Activated T-helper 1 cell treated with anti-CD3 and anti-CD28 coated beads, Interleukin-2, amount 50 U/mL, for 16 hours (primary cell): ENCODE data around the gene ANKRD50.

Source experiments
- DNase-seq, 2 donors: peaks; one replicate each; pipeline ENCODE4 v3.0.0-alpha.2; 2020; ENCODE audit warnings: low read depth in 1 of 2, low spot score in 1 of 2

Gene ANKRD50

DNA sequence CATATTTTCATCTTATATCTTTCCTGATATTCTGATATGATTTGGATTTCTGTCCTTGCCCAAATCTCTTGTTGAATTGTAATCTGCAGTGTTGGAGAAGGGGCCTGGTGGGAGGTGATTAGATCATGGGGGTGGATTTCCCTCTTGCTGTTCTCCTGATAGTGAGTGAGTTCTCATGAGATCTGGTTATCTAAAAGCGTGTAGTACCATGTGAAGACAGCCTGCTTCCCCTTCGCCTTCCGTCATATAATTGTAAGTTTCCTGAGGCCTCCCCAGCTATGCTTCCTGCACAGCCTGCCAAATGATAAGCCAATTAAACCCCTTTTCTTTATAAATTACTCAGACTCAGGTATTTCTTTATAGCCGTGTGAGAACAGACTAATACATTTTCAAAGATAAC, 77.2 kb downstream of the ANKRD50 start:
- no peak for DNase-seq

DNA sequence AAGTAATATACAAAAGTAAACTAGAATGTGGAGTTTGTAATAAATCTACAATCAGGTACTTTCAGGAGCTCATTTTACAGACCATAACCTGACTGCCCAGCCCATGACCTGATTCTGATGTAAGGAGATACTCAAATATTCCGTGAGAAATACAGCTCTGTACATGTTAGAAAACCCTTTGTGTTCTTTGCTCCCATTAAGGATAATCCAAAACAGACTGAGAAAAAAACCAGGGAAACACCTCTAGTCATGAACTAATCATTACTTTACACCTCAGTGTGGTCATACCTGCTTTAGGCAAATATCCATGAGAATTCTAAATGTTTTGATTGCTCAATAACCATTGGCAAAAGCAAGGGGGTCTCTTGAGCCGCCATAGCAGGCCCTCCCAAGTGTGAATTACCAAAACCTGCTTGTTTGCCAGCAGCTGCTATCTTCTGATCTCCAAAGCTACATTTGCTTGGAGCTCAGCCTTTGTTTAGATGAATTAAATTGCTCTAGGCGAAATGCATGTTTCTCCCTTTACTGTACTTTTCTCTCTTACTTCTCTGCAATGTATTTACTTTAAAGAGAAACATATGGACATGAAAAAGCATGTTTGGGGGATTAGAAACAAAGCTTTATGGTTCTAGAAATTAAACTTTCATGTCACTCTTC, 79.1 kb downstream of the ANKRD50 start:
- DNase-seq, result no peak

DNA sequence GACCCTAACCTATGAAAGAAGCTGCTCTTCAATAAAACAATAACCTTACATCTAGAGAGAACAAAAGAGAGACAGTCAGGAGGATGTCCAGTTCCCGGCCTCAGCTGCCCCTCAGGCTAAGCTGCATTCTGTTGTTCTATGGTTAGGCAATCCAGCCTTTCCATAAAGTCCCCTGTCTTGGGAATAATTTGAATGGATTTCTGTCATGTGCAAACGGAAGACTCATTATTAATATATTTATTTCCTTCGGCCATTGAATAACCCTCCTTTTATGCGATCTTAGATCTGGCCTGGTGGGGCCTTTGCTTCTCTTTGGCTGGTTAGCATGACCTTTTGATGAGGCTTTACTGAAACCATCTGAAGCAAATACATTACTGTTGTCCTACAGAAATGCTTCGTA, 80.1 kb downstream of the ANKRD50 start:
- DNase-seq, result no peak

DNA sequence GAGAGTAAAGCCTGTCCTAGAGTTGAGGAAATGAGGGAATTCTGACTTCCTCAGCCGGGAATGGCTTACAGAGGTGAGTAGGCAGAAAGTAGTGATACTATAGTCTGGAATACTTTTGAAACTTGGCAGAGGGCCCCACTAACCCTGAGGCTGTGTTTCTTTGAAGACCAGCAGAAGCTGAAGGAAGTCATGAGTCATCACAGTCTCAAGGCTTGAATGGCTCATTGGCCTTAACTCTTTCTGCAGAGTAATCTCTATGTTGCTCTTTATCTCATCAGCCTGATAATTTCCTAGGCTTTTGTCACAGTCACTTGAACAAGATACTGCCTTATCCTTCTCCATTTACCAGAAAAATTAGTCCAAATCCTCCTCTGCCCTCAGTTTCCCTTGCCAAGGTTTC, 80.8 kb downstream of the ANKRD50 start:
- no peak for DNase-seq

DNA sequence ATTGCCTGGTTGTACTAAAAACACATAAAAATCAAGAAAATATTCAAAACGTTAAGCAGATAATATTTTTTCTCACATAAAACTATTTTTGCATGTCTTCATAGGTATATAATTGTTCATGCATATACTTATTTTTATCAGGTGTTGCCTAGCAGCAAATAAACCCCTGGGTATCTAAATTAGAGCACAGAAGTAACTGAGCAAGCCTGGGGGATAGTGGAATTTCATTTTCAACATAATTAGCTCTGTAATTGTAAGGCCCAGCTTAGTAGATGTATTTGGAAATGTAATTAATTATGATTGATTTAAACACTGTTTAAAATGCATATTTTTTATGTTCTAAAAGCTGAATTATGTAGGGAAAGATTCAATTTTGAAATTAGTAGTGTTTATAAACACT, 82.9 kb downstream of the ANKRD50 start:
- no peak for DNase-seq
